Activated T-cell treated with anti-CD3 and anti-CD28 coated beads, Interleukin-2, amount 50 U/mL, for 48 hours (primary cell): ENCODE data around the gene SLIT1.

Experiments
- DNase-seq, 2 experiments: peaks; one replicate each; pipeline ENCODE4 v3.0.0-alpha.2; 2020

The SLIT1 gene

GRCh38 chr10:97185326-97186058 lies at the start of gene SLIT1:
Gene SLIT1 (minus strand): TSS chr10:97185959. CDS start chr10:97185674, 285 bp downstream.
- DNase-seq, result peak in 1 of 2 experiments; percentile 32

GRCh38 chr10:97235353-97235752 lies 49.6 kb upstream of the SLIT1 start:
- DNase-seq, result no peak

- no peak for DNase-seq
Measured at GRCh38 chr10:97234400-97234799, 48.6 kb upstream of the SLIT1 start.

- no peak for DNase-seq
Measured at GRCh38 chr10:97230146-97230545, 44.4 kb upstream of the SLIT1 start.

- no peak for DNase-seq
Measured at GRCh38 chr10:97229322-97230015, 43.7 kb upstream of the SLIT1 start.

- DNase-seq, result no peak
Measured at GRCh38 chr10:97228775-97229157, 43.0 kb upstream of the SLIT1 start.

- no peak for DNase-seq
Measured at GRCh38 chr10:97228130-97228774, 42.5 kb upstream of the SLIT1 start.

GRCh38 chr10:97226398-97226797 lies 40.6 kb upstream of the SLIT1 start:
- no peak for DNase-seq

- DNase-seq, result peak in 1 of 2 experiments; percentile 28
Measured at GRCh38 chr10:97224483-97225435, 39.0 kb upstream of the SLIT1 start.

- DNase-seq, result no peak
Measured at GRCh38 chr10:97222326-97222961, 36.7 kb upstream of the SLIT1 start.

- no peak for DNase-seq
Measured at GRCh38 chr10:97220355-97220754, 34.6 kb upstream of the SLIT1 start.

- no peak for DNase-seq
Measured at GRCh38 chr10:97217299-97217698, 31.5 kb upstream of the SLIT1 start.

- no peak for DNase-seq
Measured at GRCh38 chr10:97215619-97216260, 30.0 kb upstream of the SLIT1 start.

GRCh38 chr10:97213431-97213830 lies 27.7 kb upstream of the SLIT1 start:
- no peak for DNase-seq

- no peak for DNase-seq
Measured at GRCh38 chr10:97211229-97211628, 25.5 kb upstream of the SLIT1 start.

- DNase-seq, result peak; percentile 84
Measured at GRCh38 chr10:97210543-97210960, 24.8 kb upstream of the SLIT1 start.

GRCh38 chr10:97207756-97208346 lies 22.1 kb upstream of the SLIT1 start:
- DNase-seq, result no peak

GRCh38 chr10:97207131-97207530 lies 21.4 kb upstream of the SLIT1 start:
- DNase-seq, result no peak

GRCh38 chr10:97204826-97205679 lies 19.3 kb upstream of the SLIT1 start:
- no peak for DNase-seq

GRCh38 chr10:97203220-97203619 lies 17.5 kb upstream of the SLIT1 start:
- no peak for DNase-seq
